PC-3 (cell line): ENCODE measurements around the gene OR3A2. TPM values are rescaled to one million over a fixed set of nuclear protein-coding genes. Genes with fewer than 3 reads are reported as not detected.
"Not testable (repeated sequence)": the region's sequence is repeated elsewhere in the genome, so short reads cannot be mapped to it uniquely, and the experiment has no call there.

Source experiments
- ATAC-seq: fragments of 200-7000 bp; cut with Tn5 transposase; 2 replicates; pipeline ENCODE4 v1.9.1; 2020; ENCODE audit warnings: mild to moderate bottlenecking, moderate library complexity
- BruUV-seq: library from RNA; stranded (reverse); fragments of 400-500 nt; replicated peaks from 2 replicates; lab custom pipeline; 2021; lab: Mats Ljungman, UMichigan
- CTCF ChIA-PET: fragments of 300-600 bp; sonication (Branson Sonifier 250); formaldehyde crosslinking; loops from one replicate; lab custom pipeline; 2022; ENCODE audit warnings: antibody characterized with exemption; lab: Charles Lee
- POLR2A ChIA-PET: fragments of 300-600 bp; sonication (Branson Sonifier 250); formaldehyde crosslinking; loops from one replicate; lab custom pipeline; 2022; ENCODE audit warnings: antibody characterized with exemption; ENCODE audit not compliant: unreplicated experiment; lab: Charles Lee
- DNase-seq: peaks from one replicate; pipeline ENCODE4 v3.0.0-alpha.2; 2015
- H2AFZ ChIP-seq: fragments of 300-600 bp; sonication (generic); 2 replicates; pipeline ENCODE4 v1.6.0; 2016; ENCODE audit warnings: antibody characterized with exemption, low read length
- H3F3A ChIP-seq: fragments of 300-600 bp; sonication (generic); one replicate; pipeline ENCODE4 v1.6.0; 2017; ENCODE audit warnings: antibody characterized with exemption, low read length, control low read depth, mild to moderate bottlenecking; ENCODE audit not compliant: unreplicated experiment
- H3K27ac ChIP-seq: fragments of 300-600 bp; sonication (generic); 2 replicates; pipeline ENCODE4 v1.5.1; 2016; ENCODE audit warnings: mild to moderate bottlenecking, low read length
- H3K27me3 ChIP-seq: fragments of 300-600 bp; sonication (generic); 2 replicates; pipeline ENCODE4 v1.6.1; 2016; ENCODE audit warnings: low read length, mixed read lengths
- H3K36me3 ChIP-seq: fragments of 300-600 bp; sonication (generic); 2 replicates; pipeline ENCODE4 v1.6.1; 2016; ENCODE audit warnings: low read depth, mixed run types, low read length, mixed read lengths
- H3K4me1 ChIP-seq: fragments of 300-600 bp; sonication (generic); 2 replicates; pipeline ENCODE4 v1.5.1; 2016; ENCODE audit warnings: low read length; ENCODE audit not compliant: insufficient read depth
- H3K4me2 ChIP-seq: fragments of 300-600 bp; sonication (generic); 2 replicates; pipeline ENCODE4 v1.6.0; 2016; ENCODE audit warnings: low read length
- H3K4me3 ChIP-seq: fragments of 300-600 bp; sonication (generic); 2 replicates; pipeline ENCODE4 v1.5.1; 2016; ENCODE audit warnings: mild to moderate bottlenecking, low read length, mixed read lengths
- H3K79me2 ChIP-seq: fragments of 300-600 bp; sonication (generic); 2 replicates; pipeline ENCODE4 v1.6.1; 2017; ENCODE audit warnings: low read length, mixed read lengths
- H3K9ac ChIP-seq: fragments of 300-600 bp; sonication (generic); 2 replicates; pipeline ENCODE4 v1.6.0; 2016; ENCODE audit warnings: mild to moderate bottlenecking, low read length
- H3K9me2 ChIP-seq: fragments of 300-600 bp; sonication (generic); replicated peaks from 2 replicates; pipeline ENCODE4 v1.6.1; 2016; ENCODE audit warnings: mixed run types, low read length, mixed read lengths
- H3K9me3 ChIP-seq: fragments of 300-600 bp; sonication (generic); 2 replicates; pipeline ENCODE4 v1.6.1; 2016; ENCODE audit warnings: low read length, mixed read lengths
- H4K20me1 ChIP-seq: fragments of 300-600 bp; sonication (generic); 2 replicates; pipeline ENCODE4 v1.6.1; 2016; ENCODE audit warnings: low read length, mixed read lengths
- CTCF ChIP-seq: fragments of 300-600 bp; sonication (generic); conservative IDR thresholded peaks from 2 replicates; pipeline ENCODE4 v1.5.1; 2017; ENCODE audit warnings: antibody characterized with exemption, low read depth, mild to moderate bottlenecking, low read length
- EZH2 ChIP-seq: fragments of 300-600 bp; sonication (generic); IDR thresholded peaks from one replicate; pipeline ENCODE4 v1.6.1; 2017; ENCODE audit warnings: antibody characterized with exemption, mild to moderate bottlenecking, low read length; ENCODE audit not compliant: unreplicated experiment
- EZH2phosphoT487 ChIP-seq: fragments of 300-600 bp; sonication (generic); IDR thresholded peaks from 2 replicates; pipeline ENCODE4 v1.6.1; 2018; ENCODE audit warnings: mild to moderate bottlenecking, antibody characterized with exemption, low read length, borderline replicate concordance
- intact Hi-C: fragments of 100-400 bp; cut with micrococcal nuclease; formaldehyde crosslinking; loops from 2 replicates; pipeline ENCODE4 v1.9.0; 2023
- total RNA-seq: library from RNA; depleted of rRNA; stranded (reverse); fragments of >200 nt; gene quantifications from 2 replicates; pipeline ENCODE4 v1.2.3, GENCODE V29; 2014

Gene OR3A2
- total RNA-seq, 1 experiment from 2014 or later = not detected

GRCh38 chr17:3418222-3418621, 32.1 kb upstream of the OR3A2 start:
- Histone ChIP-seq H3K79me2 (no peaks in the 10 kb centered on the region), H3K36me3 (no peaks in the 10 kb centered on the region), H3K4me3 (no peak overlapping the region), H3K27ac (no peak overlapping the region), H3F3A (no peaks in the 10 kb centered on the region), H3K4me1 (no peaks in the 10 kb centered on the region), H3K4me2 (no peak overlapping the region), H3K27me3 (peaks cover 18% of the 10 kb centered on the region; the same call in 1 of the 2 replicates), H2AFZ (no peak overlapping the region), H4K20me1 (no peaks in the 10 kb centered on the region), H3K9ac (no peak overlapping the region), H3K9me3 (no peaks in the 10 kb centered on the region), H3K9me2 (no peaks in the 10 kb centered on the region)
- no peak for DNase-seq
- ChIA-PET CTCF (no interaction called here), POLR2A (no interaction called here)
- ATAC-seq = no peak
- no TSS peak for BruUV-seq
- intact Hi-C loops = no loop called here
- no peak for TF ChIP-seq EZH2
- no peak for TF ChIP-seq CTCF
- no peak for TF ChIP-seq EZH2phosphoT487

- ChIA-PET CTCF (no interaction called here), POLR2A (no interaction called here)
- no TSS peak for BruUV-seq
- H3K9me3 ChIP-seq = no peaks in the 10 kb centered on the region
- H3K27ac ChIP-seq = no peak overlapping the region
- H3K79me2 ChIP-seq = no peaks in the 10 kb centered on the region
- ATAC-seq (no peak), DNase-seq (no peak)
- TF ChIP-seq CTCF = no peak
- no peak for TF ChIP-seq EZH2phosphoT487
- TF ChIP-seq EZH2 = no peak
- intact Hi-C loops = no loop called here
- H4K20me1 ChIP-seq = no peaks in the 10 kb centered on the region
- peaks cover 18% of the 10 kb centered on the region; the same call in 1 of the 2 replicates for H3K27me3 ChIP-seq
- H3F3A ChIP-seq = no peaks in the 10 kb centered on the region
- no peak overlapping the region for H3K9ac ChIP-seq
- H2AFZ ChIP-seq = no peak overlapping the region
- H3K4me2 ChIP-seq = no peak overlapping the region
- H3K9me2 ChIP-seq = no peaks in the 10 kb centered on the region
- H3K4me3 ChIP-seq = no peak overlapping the region
- no peaks in the 10 kb centered on the region for H3K4me1 ChIP-seq
- no peaks in the 10 kb centered on the region for H3K36me3 ChIP-seq
These were observed 29.5 kb upstream of the OR3A2 start for GRCh38 chr17:3415610-3416009.

GRCh38 chr17:3412216-3412615, 26.1 kb upstream of the OR3A2 start:
- H3K9me2 ChIP-seq, CTCF ChIA-PET, H2AFZ ChIP-seq, BruUV-seq, H4K20me1 ChIP-seq, H3K36me3 ChIP-seq, H3K4me2 ChIP-seq, ATAC-seq, H3K27ac ChIP-seq, DNase-seq, POLR2A ChIA-PET, H3K4me3 ChIP-seq, intact Hi-C loops, H3K79me2 ChIP-seq, H3F3A ChIP-seq, H3K9me3 ChIP-seq, H3K9ac ChIP-seq, H3K4me1 ChIP-seq: not testable (repeated sequence)
- H3K27me3 ChIP-seq = peaks cover 13% of the 10 kb centered on the region; the same call in 1 of the 2 replicates
